Measurements from ENCODE around the gene MRPL40.

The MRPL40 gene

GRCh38 chr22:19432133-19432851 is at the start of gene MRPL40:
Gene MRPL40 (plus strand): TSS chr22:19432545. CDS start chr22:19432555, 10 bp downstream.
- DNase-seq, result peak; percentile 77

- no peak for DNase-seq
These were observed 49.1 kb upstream of the MRPL40 start for GRCh38 chr22:19383292-19383691.

- DNase-seq, result no peak
These were observed 47.0 kb upstream of the MRPL40 start for GRCh38 chr22:19385221-19385906.

GRCh38 chr22:19386248-19386647 is 46.1 kb upstream of the MRPL40 start:
- DNase-seq, result no peak

GRCh38 chr22:19387038-19387437 is 45.3 kb upstream of the MRPL40 start:
- no peak for DNase-seq

DNA sequence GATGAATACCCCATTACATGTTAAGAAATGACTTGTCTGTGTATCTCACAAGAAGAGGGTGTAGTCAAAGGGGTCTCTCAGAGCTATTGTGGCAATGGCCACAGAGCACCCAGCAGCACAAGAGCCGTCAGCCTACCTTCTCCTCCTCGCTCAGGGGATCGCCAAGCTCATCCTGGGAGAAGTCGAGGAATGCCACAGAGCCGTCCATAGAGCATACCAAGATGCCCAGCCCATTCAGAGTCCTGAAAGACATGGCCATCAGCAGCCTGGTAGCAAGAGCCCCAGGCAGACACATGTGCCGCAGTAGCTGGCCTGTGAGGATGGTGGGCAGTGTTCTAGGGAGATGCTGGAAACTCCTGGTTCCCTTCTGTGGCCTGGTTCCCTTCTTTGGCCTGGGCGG is 44.8 kb upstream of the MRPL40 start:
- no peak for DNase-seq

DNA sequence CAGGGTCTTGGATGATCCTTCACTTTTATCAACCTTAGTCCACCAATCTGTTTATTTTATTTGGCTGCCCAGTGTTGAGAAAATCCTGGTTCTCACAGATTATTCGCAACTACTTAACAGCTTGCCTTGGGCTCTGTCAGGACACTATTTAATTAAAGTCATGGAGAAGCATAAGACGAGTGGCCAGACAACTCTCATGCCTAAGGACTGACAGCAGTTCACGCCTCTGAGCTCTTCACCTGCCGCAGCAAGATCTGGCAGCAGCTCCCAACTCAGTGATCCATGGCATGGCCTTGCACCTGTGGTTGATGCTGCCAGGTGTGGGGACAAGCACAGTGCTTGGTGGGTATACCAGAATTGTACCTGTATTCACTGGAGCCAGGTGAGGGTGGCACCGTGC is 38.6 kb upstream of the MRPL40 start:
- no peak for DNase-seq

- DNase-seq, result no peak
These were observed 37.9 kb upstream of the MRPL40 start for GRCh38 chr22:19394274-19395050.

- no peak for DNase-seq
These were observed 37.1 kb upstream of the MRPL40 start for GRCh38 chr22:19395276-19395675.

GRCh38 chr22:19396561-19396933 is 35.8 kb upstream of the MRPL40 start:
- no peak for DNase-seq

DNA sequence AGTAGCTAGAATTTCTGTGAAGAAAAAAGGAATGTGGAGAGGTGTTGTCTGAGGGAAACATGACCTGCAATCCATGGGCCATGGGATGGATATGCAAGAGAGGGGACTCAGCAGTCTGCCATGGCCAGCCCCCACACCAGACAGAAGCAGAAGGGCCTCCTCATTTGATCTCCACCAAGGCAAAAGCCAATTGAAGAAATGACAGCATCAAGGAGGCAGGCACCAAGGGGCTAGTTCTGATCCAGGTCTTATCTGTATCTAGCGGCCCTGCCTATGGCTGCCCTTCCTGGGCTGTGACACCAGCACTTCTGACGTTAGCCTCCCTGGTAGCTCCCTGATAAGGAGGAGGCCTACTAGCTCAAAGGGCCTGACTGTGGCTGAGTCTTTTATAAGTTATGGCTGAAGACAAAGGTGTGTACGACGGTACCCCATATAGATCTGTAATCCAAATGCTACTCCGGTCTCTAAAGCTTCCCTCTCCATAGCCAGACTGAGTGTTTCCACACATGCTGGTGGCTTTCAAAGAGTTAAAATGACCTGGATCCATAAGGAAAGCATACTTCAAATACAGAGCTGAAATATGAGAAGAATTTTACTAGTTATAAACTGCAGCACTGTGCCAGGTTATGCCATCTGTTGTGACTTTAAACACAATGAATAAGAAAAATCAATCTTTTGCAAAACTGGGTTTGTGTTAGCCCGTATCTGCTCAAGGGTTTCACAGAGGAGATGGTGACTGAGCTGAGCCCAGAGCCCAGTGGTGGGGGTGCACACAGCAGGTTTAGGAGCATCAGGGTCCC is 35.2 kb upstream of the MRPL40 start:
- no peak for DNase-seq

DNA sequence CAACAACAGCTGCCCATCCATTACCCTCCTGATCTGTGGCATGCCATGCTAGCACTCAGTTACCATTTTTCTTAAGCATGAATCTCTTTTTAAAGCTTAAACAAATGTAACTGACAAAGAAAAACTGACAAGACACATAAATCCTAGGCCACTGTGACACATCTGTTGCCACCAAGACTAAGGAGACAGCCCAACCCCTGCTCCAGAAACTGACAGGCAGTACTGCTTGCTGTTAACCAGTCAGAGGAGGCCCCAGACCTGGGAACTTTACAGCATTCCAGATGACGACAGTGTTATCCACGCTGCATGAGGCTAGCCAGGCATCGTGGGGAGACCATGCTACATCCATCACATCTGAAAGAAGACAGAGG is 34.6 kb upstream of the MRPL40 start:
- no peak for DNase-seq

DNA sequence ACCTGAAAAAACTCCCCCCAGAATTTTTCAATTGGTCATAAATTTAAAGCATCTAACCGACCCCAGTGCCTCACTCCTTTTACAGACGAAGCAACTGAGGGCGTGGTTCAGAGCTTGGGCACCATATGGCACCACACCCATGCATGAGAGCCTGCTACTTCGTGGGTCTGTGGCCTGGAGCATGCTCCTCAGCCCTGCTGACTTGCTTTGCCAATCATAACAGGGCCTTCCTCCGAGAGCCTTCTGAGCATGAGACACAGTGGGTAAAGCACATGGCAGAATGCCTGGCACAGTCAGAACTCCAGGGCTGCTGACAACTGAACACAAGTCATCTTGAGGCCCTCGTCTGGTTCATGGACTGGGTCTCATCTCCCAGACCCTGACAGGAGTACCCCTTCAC is 34.1 kb upstream of the MRPL40 start:
- DNase-seq, result no peak

DNA sequence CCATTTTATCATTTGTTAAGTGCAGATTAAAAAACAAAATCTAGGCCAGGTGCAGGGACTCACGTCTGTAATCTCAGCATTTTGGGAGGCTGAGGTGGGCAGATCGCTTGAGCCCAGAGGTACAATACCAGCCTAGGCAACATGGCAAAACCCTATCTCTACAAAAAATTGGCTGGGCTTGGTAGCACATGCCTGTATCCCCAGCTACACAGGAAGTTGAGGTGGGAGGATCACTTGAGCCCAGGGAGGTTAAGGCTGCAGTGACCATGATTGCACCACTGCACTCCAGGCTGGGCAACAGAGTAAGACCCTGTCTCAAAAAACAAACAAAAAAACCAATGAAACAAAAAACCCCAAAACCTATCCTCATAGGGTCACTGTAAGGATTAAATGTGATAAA is 33.7 kb upstream of the MRPL40 start:
- DNase-seq, result no peak

DNA sequence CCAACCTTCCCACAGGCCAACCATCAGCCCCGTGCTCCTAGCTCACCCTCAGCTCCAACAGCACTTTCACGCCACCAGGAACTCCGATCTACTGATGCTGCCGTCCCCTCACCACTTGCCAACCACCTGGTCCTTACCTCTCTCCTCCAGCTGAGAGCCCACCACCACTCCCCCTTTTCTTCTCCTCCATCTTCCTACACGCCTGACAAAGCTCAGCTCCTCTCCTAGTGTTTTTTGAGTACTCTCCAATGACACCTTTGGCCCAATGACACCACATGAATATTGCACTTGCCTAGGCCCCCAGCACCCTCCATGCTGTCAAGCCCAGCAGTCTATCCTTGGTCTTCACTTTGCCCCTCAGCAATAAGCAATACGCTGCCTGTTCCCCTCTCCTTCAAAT is 31.5 kb upstream of the MRPL40 start:
- no peak for DNase-seq

DNA sequence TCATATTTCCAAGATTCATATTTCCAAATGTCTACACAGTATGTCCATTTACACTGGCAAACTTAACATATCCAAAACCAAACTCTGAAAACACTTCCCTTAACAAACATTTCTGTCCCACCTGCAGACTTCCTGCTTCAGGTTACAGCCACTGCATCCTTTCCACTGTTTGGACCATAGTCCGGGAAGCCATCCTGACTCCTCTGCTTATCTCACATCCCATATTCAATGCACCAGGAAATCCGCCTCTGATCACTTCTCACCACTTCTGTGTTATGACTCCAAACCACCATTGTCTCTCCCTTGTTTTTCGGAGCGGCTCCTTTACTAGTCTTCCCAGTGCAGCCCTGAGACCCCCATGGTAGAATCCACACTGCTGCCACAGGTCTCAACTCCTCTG is 30.9 kb upstream of the MRPL40 start:
- no peak for DNase-seq

- DNase-seq, result no peak
These were observed 29.6 kb upstream of the MRPL40 start for GRCh38 chr22:19402642-19403191.

GRCh38 chr22:19404676-19405075 is 27.7 kb upstream of the MRPL40 start:
- DNase-seq, result no peak

GRCh38 chr22:19405133-19405532 is 27.2 kb upstream of the MRPL40 start:
- DNase-seq, result no peak

GRCh38 chr22:19405652-19406051 is 26.7 kb upstream of the MRPL40 start:
- DNase-seq, result no peak

DNA sequence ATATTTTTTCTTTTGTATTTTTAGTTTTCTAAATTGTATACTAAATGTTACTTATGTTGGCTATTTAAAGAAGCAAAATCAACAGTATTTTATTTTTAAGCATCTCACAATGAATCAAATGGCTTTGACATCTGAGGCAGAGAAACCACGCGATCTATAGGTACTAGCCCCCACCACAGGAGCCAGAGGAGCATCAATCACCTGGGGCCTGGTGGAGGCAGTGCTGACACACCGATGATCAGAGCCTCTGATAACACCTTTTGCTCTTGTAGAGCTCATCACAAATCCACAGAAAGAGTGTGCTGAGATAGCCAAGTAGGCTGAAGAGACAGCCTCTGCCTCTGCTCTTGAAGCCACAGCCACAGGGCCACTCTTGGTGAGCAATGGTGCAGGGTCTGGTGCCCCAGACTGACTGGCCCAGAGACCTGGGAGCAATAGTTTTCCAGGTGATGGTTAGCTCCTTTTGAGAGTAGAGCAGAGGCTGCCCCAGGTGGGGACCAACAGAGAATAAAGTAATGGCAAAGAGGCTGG is 26.0 kb upstream of the MRPL40 start:
- DNase-seq, result no peak

DNA sequence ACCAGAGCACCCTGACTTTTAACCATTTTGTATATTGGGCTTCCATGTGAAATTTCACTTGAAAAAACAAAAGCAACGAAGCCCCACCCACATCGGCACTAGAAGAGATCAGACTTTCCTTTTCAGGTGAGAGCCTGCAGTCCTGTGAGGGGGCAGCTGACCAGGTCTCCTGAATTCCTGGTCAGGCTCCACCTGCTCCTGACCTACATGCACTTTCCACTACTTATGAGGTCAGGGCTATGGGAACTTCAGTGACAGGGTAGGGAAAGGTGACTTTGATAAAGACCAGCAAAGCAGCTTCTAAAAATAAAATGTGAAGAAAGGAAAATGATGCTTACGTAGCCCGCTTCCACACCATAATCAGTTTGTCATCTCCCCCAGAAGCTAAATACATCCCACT is 25.5 kb upstream of the MRPL40 start:
- no peak for DNase-seq

All from activated T-cell treated with anti-CD3 and anti-CD28 coated beads for 4 hours (primary cell).